Kidney (tissue), 14 donors: Measurements from ENCODE around the gene BTF3. TPM values are rescaled to one million over a fixed set of nuclear protein-coding genes. Genes with fewer than 3 reads are reported as not detected.

Source experiments
- DNase-seq, 5 donors: peaks; one replicate each; pipeline ENCODE4 v3.0.0-alpha.2; 2013 to 2020
- FAIRE-seq: peaks from 2 replicates; lab custom pipeline; 2012; peaks lifted over from hg19 to GRCh38; lab: Jason Lieb, UNC
- H3K27ac ChIP-seq, 2 donors: one replicate each; pipeline ENCODE4 v1.7.0; 2013; ENCODE audit warnings: low read depth in 2 of 2, low read length in 2 of 2, inconsistent platforms in 1 of 2
- H3K27me3 ChIP-seq: one replicate; pipeline ENCODE4 v1.7.1; 2013; ENCODE audit warnings: low read length, inconsistent platforms; ENCODE audit not compliant: control insufficient read depth, insufficient read depth
- H3K36me3 ChIP-seq, 3 donors: one replicate each; pipeline versions ENCODE4 v1.7.0 to v1.7.1; 2013; ENCODE audit warnings: low read length in 3 of 3, control low read depth in 1 of 3, inconsistent platforms in 1 of 3; ENCODE audit not compliant: insufficient read depth in 3 of 3, control insufficient read depth in 2 of 3
- H3K4me1 ChIP-seq, 3 donors: one replicate each; pipeline versions ENCODE4 v1.7.0 to v1.7.1; 2013; ENCODE audit warnings: low read length in 3 of 3, inconsistent platforms in 1 of 3, low read depth in 1 of 3; ENCODE audit not compliant: control insufficient read depth in 2 of 3, insufficient read depth in 2 of 3
- H3K4me3 ChIP-seq, 3 donors: one replicate each; pipeline versions ENCODE4 v1.7.0 to v1.8.1; 2013; ENCODE audit warnings: low read length in 3 of 3, control low read depth in 1 of 3, inconsistent platforms in 1 of 3
- H3K9ac ChIP-seq, 3 donors: one replicate each; pipeline versions ENCODE4 v1.7.0 to v1.7.1; 2013; ENCODE audit warnings: low read length in 3 of 3, control low read depth in 1 of 3, inconsistent platforms in 1 of 3
- H3K9me3 ChIP-seq, 3 donors: one replicate each; pipeline versions ENCODE4 v1.7.0 to v1.7.1; 2013; ENCODE audit warnings: low read length in 3 of 3, control low read depth in 1 of 3, inconsistent platforms in 1 of 3; ENCODE audit not compliant: control insufficient read depth in 2 of 3, insufficient read depth in 1 of 3
- CTCF ChIP-seq: IDR thresholded peaks from 3 replicates; pipeline ENCODE4 v1.5.1; 2012; ENCODE audit warnings: mild to moderate bottlenecking, moderate library complexity, borderline replicate concordance; ENCODE audit not compliant: insufficient read depth; ENCODE audit errors: extremely low read depth
- intact Hi-C: fragments of 100-400 bp; cut with DNase I; formaldehyde crosslinking; loops from one replicate; pipeline ENCODE4 v1.11.1; 2022
- polyA plus RNA-seq: library from polyadenylated mRNA; stranded (reverse); fragments of 350-450 nt; fragmentation: Illumina TruSeq; extraction: RNeasy Lipid Tissue Mini Kit (QIAGEN cat#74804); gene quantifications from one replicate; pipeline ENCODE4 v1.2.3, GENCODE V29; 2014; ENCODE audit warnings: low read depth, low replicate concordance; ENCODE audit not compliant: insufficient read depth
- total RNA-seq: library from RNA; stranded (reverse); fragmentation: NEBNext Ultra II Directional; extraction: Animal tissue kit (Norgen Biotek cat#: 25700); gene quantifications from one replicate; pipeline ENCODE4 v1.2.1, GENCODE V29; 2021
- donor health status: control.
- donor health status: control.
- donor health status: control.
- donor health status: control.
- donor health status: control.
- donor health status: DM: yes; HTN: yes; CAD: no.
- donor health status: Normal renal cell carcinoma (clear cell type).

BTF3 gene
- total and polyA plus RNA-seq, 2 donors from 2014 or later = 446 to 526 TPM

DNA sequence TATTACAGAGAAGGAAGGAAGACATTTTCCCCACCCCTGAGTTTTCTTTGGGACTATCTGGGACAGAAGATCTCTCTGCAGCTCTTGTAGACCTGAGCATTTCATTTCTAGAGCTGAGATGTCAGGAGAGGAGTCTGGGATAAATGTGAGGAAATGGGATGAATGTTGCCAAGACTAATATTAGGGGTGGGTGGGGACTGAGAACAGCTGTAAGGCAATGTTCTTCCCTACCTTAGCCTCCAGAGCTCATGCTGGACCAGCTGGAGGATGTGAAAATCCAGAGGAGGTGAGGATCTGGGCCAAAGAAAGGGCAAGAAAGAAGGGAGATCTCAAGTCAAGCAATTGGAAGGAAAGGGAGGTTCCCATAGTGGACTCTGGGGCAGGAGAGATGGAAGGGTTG lies 26.6 kb upstream of the BTF3 start:
- intact Hi-C loops = no loop called here
- FAIRE-seq (no peak), DNase-seq (no peak)
- no peak overlapping the region for H3K27ac ChIP-seq
- H3K27me3 ChIP-seq = no peaks in the 10 kb centered on the region
- H3K36me3 ChIP-seq = no peaks in the 10 kb centered on the region
- no peak for TF ChIP-seq CTCF
- no peaks in the 10 kb centered on the region for H3K4me1 ChIP-seq
- H3K9ac ChIP-seq = no peak overlapping the region
- H3K9me3 ChIP-seq = no peaks in the 10 kb centered on the region
- H3K4me3 ChIP-seq = no peak overlapping the region

GRCh38 chr5:73472116-73472515 lies 26.1 kb upstream of the BTF3 start:
- no peak for TF ChIP-seq CTCF
- FAIRE-seq (no peak), DNase-seq (no peak)
- Histone ChIP-seq H3K36me3 (no peaks in the 10 kb centered on the region), H3K4me1 (no peaks in the 10 kb centered on the region), H3K4me3 (no peak overlapping the region), H3K27me3 (no peaks in the 10 kb centered on the region), H3K9me3 (no peaks in the 10 kb centered on the region), H3K27ac (no peak overlapping the region), H3K9ac (no peak overlapping the region)
- intact Hi-C loops = no loop called here

DNA sequence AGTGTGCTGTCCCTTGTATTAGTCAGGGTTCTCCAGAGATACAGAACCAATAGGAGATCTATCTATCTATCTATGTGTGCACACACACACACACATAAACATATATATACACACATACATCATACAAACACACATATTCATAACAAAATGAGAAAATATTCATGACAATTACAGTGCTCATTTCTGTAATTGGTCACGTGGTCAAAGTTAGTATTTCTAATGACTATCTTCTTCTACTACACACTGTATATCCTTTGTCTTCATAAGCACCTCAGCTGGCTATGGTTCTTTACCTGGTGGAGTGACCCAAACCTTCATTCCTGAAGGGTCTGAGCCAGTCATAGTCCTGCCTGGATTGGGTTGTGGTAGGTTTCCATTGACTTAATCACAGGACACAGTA lies 17.7 kb upstream of the BTF3 start:
- no peak for DNase-seq
- Histone ChIP-seq H3K9me3 (no peaks in the 10 kb centered on the region), H3K36me3 (no peaks in the 10 kb centered on the region), H3K27me3 (no peaks in the 10 kb centered on the region), H3K4me3 (no peak overlapping the region), H3K27ac (no peak overlapping the region), H3K4me1 (no peaks in the 10 kb centered on the region), H3K9ac (no peak overlapping the region)
- no peak for TF ChIP-seq CTCF
- intact Hi-C loops = no loop called here
- no peak for FAIRE-seq

- Histone ChIP-seq H3K9me3 (no peaks in the 10 kb centered on the region), H3K4me1 (no peaks in the 10 kb centered on the region), H3K27ac (no peak overlapping the region), H3K9ac (no peak overlapping the region), H3K4me3 (no peak overlapping the region), H3K27me3 (no peaks in the 10 kb centered on the region), H3K36me3 (no peaks in the 10 kb centered on the region)
- no peak for TF ChIP-seq CTCF
- DNase-seq (no peak), FAIRE-seq (no peak)
- intact Hi-C loops = no loop called here
Measured at GRCh38 chr5:73482383-73483136, 15.7 kb upstream of the BTF3 start.
